Nephron (organoid): ENCODE data around the gene ANKRD11.
A peak's percentile ranks its signal among the peaks of the same experiment; 100 is the strongest.
"Not testable (repeated sequence)": the region's sequence is repeated elsewhere in the genome, so short reads cannot be mapped to it uniquely, and the experiment has no call there.

Source experiments
- H3K27ac Mint-ChIP-seq, 3 experiments: 2 replicates each; pipeline ENCODE4 v1.8.0; 2020; ENCODE audit warnings: mixed read lengths in 3 of 3, mild to moderate bottlenecking in 2 of 3, moderate library complexity in 1 of 3
- H3K27me3 Mint-ChIP-seq: 2 replicates; pipeline ENCODE4 v1.8.0; 2021; ENCODE audit warnings: low read depth, mild to moderate bottlenecking, moderate library complexity, mixed read lengths
- H3K36me3 Mint-ChIP-seq: 2 replicates; pipeline ENCODE4 v1.8.0; 2020; ENCODE audit warnings: low read depth, mixed read lengths
- H3K4me1 Mint-ChIP-seq: 2 replicates; pipeline ENCODE4 v1.8.0; 2020; ENCODE audit warnings: mixed read lengths
- H3K4me3 Mint-ChIP-seq, 3 experiments: 2 replicates each; pipeline ENCODE4 v1.8.0; 2020; ENCODE audit warnings: mild to moderate bottlenecking in 3 of 3, mixed read lengths in 3 of 3, moderate library complexity in 2 of 3
- H3K9me3 Mint-ChIP-seq: 2 replicates; pipeline ENCODE4 v1.8.0; 2020; ENCODE audit warnings: mixed read lengths
- TF ChIP-seq, protein P1 (sequence below), 3 experiments: fragments of 200-600 bp; sonication (generic); IDR thresholded peaks; one replicate each; pipeline ENCODE4 v1.5.0; 2021; ENCODE audit warnings: antibody characterized with exemption in 3 of 3; ENCODE audit not compliant: unreplicated experiment in 3 of 3

The ANKRD11 gene

DNA sequence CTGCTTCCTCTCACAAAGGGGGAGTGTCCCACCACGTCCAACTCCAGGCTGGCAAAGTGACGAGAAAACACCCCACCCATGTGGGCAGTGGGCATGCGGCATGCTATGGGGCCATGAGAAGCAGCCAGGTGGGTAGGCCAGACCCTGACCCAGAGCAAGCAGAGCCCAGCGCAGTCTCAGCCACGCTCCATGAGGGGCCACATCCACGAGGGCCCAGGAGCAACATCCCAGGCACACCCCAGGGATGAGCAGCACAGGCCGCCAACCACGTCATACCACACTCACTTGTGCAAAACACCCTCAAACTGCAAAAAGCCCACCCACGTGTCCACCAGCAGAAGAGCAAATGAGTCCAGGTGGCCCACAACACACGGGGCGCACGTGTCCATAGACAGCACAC is 155.9 kb downstream of the ANKRD11 start:
- no peaks in the 10 kb centered on the region for H3K9me3 Mint-ChIP-seq
- TF ChIP-seq, protein P1, sequence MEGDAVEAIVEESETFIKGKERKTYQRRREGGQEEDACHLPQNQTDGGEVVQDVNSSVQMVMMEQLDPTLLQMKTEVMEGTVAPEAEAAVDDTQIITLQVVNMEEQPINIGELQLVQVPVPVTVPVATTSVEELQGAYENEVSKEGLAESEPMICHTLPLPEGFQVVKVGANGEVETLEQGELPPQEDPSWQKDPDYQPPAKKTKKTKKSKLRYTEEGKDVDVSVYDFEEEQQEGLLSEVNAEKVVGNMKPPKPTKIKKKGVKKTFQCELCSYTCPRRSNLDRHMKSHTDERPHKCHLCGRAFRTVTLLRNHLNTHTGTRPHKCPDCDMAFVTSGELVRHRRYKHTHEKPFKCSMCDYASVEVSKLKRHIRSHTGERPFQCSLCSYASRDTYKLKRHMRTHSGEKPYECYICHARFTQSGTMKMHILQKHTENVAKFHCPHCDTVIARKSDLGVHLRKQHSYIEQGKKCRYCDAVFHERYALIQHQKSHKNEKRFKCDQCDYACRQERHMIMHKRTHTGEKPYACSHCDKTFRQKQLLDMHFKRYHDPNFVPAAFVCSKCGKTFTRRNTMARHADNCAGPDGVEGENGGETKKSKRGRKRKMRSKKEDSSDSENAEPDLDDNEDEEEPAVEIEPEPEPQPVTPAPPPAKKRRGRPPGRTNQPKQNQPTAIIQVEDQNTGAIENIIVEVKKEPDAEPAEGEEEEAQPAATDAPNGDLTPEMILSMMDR (IDR thresholded peaks at IDR 0.05; ENCODE audit: unreplicated experiment in 3 of 3), result no peak
- H3K27ac Mint-ChIP-seq, result peak overlapping the region; percentile 41 to 72 (median 55)
- peaks cover 41% of the 10 kb centered on the region for H3K4me1 Mint-ChIP-seq
- H3K27me3 Mint-ChIP-seq, result no peaks in the 10 kb centered on the region
- no peaks in the 10 kb centered on the region for H3K36me3 Mint-ChIP-seq
- H3K4me3 Mint-ChIP-seq, result no peak overlapping the region

DNA sequence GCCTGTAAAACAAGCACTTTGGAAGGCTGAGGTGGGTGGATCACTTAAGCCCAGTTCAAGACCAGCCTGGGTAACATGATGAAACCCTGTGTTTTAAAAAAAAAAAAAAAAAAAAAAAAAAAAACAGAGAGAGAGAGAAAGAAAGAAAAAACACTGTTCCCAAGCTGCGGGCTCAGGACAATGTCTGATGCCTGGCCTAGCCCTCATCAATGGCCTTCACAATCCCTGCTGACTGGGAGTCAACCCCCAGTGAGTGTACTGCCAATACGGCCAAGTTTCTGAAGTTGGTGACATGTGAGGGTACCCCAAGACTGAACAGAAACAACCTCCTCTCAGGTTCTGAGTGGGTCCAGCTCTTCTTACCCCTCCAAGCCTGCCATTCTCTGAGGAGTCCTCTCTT is 156.3 kb downstream of the ANKRD11 start:
- Mint-ChIP-seq H3K27ac (peak overlapping the region; percentile 72 to 84 (median 78)), H3K27me3 (no peaks in the 10 kb centered on the region), H3K36me3 (no peaks in the 10 kb centered on the region), H3K4me3 (no peak overlapping the region), H3K9me3 (no peaks in the 10 kb centered on the region), H3K4me1 (peaks cover 41% of the 10 kb centered on the region)
- TF ChIP-seq, protein P1 (IDR thresholded peaks at IDR 0.05; ENCODE audit: unreplicated experiment in 3 of 3), result no peak

- not testable (repeated sequence) for H3K9me3 Mint-ChIP-seq, H3K27me3 Mint-ChIP-seq, H3K36me3 Mint-ChIP-seq
- peaks cover 41% of the 10 kb centered on the region for H3K4me1 Mint-ChIP-seq
- peak overlapping the region; percentile 72 to 84 (median 78) for H3K27ac Mint-ChIP-seq
- peak overlapping the region in 1 of 3 experiments; percentile 60 for H3K4me3 Mint-ChIP-seq
- TF ChIP-seq, protein P1 (IDR thresholded peaks at IDR 0.05; ENCODE audit: unreplicated experiment in 3 of 3), result peak; percentile 38 to 53 (median 53)
Observed at GRCh38 chr16:89333401-89334001, 156.9 kb downstream of the ANKRD11 start.

DNA sequence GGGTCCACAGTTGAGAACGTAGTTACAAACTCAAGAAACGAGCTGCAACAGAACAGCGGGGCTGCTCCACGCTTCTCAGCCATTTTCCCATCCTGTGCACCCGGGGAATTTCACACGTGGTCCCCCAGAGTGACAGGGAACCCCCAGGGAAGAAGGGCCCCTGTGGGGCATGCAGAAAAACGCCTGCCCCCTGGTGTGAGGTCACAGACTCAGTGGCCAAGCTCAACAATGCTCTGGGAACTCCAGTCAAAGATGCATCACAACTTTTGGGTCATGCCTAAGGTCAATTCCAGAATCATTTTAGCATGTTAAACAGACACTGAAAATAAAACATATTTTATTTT is 157.5 kb downstream of the ANKRD11 start:
- Mint-ChIP-seq H3K27ac (peak overlapping the region in 1 of 3 experiments; percentile 53), H3K4me1 (peaks cover 43% of the 10 kb centered on the region), H3K9me3 (no peaks in the 10 kb centered on the region), H3K27me3 (no peaks in the 10 kb centered on the region), H3K4me3 (no peak overlapping the region), H3K36me3 (peaks cover 2% of the 10 kb centered on the region)
- TF ChIP-seq, protein P1 (IDR thresholded peaks at IDR 0.05; ENCODE audit: unreplicated experiment in 3 of 3), result no peak

DNA sequence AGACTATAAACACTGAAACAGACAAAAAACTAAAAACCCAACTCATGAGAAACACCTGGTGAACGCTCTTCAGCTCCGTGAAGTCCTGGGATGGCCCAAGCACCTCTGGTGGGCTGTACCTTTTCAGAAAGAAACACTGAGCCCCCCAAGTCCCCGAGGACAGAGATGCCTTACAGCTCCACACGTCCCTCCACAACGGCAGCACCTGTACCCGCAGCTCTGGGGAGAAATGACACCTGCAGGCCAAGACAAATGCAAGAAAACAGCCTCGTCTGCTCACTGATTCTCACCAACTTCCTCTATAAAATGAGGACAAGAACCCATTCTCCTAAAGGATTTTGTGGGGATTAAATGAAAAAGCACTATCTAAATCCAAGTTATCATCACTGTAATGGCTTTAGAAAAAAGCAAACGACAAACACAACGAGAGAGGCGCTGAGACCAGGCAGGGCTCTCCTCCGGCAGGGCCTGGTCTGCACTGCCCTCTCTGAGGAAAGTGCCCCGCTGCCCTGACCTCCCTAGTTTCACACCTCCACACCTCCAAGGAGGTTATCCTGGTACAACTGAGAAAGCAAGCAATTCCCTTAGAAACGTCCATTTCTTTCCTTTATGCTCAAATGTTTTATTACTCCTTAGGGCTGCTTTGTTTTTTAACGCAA is 158.0 kb downstream of the ANKRD11 start:
- H3K27me3 Mint-ChIP-seq, result no peaks in the 10 kb centered on the region
- peaks cover 4% of the 10 kb centered on the region for H3K36me3 Mint-ChIP-seq
- TF ChIP-seq, protein P1 (IDR thresholded peaks at IDR 0.05; ENCODE audit: unreplicated experiment in 3 of 3), result no peak
- peak overlapping the region; percentile 2 to 53 (median 18) for H3K27ac Mint-ChIP-seq
- no peaks in the 10 kb centered on the region for H3K9me3 Mint-ChIP-seq
- peaks cover 47% of the 10 kb centered on the region for H3K4me1 Mint-ChIP-seq
- H3K4me3 Mint-ChIP-seq, result no peak overlapping the region
